KMS-11 (cell line): ENCODE measurements around the gene MYH10.

Source experiments
- H2AFZ ChIP-seq: fragments of 200-600 bp; sonication (generic); 2 replicates; pipeline ENCODE4 v1.6.1; 2016; ENCODE audit warnings: antibody characterized with exemption, mixed run types, low read depth
- H3K27ac ChIP-seq: fragments of 200-600 bp; sonication (generic); 2 replicates; pipeline ENCODE4 v1.6.1; 2016; ENCODE audit warnings: mild to moderate bottlenecking, mixed run types
- H3K27me3 ChIP-seq: fragments of 200-600 bp; sonication (generic); 2 replicates; pipeline ENCODE4 v1.6.1; 2017; ENCODE audit warnings: mild to moderate bottlenecking, low read depth, mixed run types, moderate library complexity; ENCODE audit not compliant: insufficient read depth
- H3K36me3 ChIP-seq: fragments of 200-600 bp; sonication (generic); 2 replicates; pipeline ENCODE4 v1.6.1; 2017; ENCODE audit warnings: mild to moderate bottlenecking, mixed run types; ENCODE audit not compliant: insufficient read depth
- H3K4me1 ChIP-seq: fragments of 200-600 bp; sonication (generic); 2 replicates; pipeline ENCODE4 v1.6.1; 2016; ENCODE audit warnings: mild to moderate bottlenecking, low read depth, mixed run types; ENCODE audit not compliant: poor library complexity, severe bottlenecking
- H3K4me2 ChIP-seq: fragments of 200-600 bp; sonication (generic); 2 replicates; pipeline ENCODE4 v1.7.0; 2016; ENCODE audit warnings: mild to moderate bottlenecking, mixed run types
- H3K4me3 ChIP-seq: fragments of 200-600 bp; sonication (generic); IDR thresholded peaks from 2 replicates; pipeline ENCODE4 v1.6.1; 2017; ENCODE audit warnings: low read depth, low read length, mixed read lengths; ENCODE audit not compliant: insufficient read depth
- H3K79me2 ChIP-seq: fragments of 200-600 bp; sonication (generic); 2 replicates; pipeline ENCODE4 v1.6.1; 2016; ENCODE audit warnings: low read depth, mixed run types; ENCODE audit not compliant: insufficient read depth
- H3K9ac ChIP-seq: fragments of 200-600 bp; sonication (generic); 2 replicates; pipeline ENCODE4 v1.6.1; 2016; ENCODE audit warnings: mild to moderate bottlenecking, mixed run types
- H4K20me1 ChIP-seq: fragments of 200-600 bp; sonication (generic); 2 replicates; pipeline ENCODE4 v1.6.1; 2016; ENCODE audit warnings: mild to moderate bottlenecking, mixed run types; ENCODE audit not compliant: insufficient read depth
- TF ChIP-seq, protein P1 (sequence below): fragments of 200-600 bp; sonication (generic); conservative IDR thresholded peaks from 2 replicates; pipeline ENCODE4 v1.6.1; 2017; ENCODE audit warnings: low read depth, mild to moderate bottlenecking, antibody characterized with exemption, low read length, moderate library complexity, mixed read lengths

Gene MYH10

DNA sequence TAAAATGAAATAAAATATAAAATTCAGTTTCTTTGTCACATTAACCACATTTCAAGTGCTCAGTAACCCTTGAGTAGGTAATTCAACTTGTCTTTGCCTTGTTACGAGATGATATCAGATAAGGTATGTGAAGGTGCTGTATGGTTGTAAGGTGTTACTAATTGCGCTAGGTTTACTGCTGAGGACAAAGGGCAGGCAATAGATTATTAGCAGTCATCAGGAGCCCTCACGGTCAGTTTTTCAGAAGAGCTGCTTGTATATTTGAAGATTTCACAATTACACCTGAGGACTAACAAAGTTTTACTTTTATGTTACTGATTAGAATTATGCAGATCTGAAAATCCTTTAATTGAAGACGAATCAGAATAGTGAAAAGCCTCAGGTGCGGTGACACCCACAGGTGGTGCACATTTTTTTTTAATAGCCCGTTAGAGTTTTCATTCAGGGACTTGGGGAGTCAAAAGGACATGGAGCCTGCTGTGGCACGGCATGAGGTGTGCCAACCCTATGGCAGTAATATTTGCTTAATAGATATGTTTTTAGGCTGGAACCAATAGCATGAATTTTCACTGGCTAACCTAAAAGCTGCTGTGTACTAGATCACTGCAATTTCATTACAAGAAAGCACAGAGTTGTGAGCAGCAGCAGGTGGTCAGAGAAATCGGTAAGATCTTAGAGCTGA lies 178.5 kb downstream of the MYH10 start:
- TF ChIP-seq, protein P1, sequence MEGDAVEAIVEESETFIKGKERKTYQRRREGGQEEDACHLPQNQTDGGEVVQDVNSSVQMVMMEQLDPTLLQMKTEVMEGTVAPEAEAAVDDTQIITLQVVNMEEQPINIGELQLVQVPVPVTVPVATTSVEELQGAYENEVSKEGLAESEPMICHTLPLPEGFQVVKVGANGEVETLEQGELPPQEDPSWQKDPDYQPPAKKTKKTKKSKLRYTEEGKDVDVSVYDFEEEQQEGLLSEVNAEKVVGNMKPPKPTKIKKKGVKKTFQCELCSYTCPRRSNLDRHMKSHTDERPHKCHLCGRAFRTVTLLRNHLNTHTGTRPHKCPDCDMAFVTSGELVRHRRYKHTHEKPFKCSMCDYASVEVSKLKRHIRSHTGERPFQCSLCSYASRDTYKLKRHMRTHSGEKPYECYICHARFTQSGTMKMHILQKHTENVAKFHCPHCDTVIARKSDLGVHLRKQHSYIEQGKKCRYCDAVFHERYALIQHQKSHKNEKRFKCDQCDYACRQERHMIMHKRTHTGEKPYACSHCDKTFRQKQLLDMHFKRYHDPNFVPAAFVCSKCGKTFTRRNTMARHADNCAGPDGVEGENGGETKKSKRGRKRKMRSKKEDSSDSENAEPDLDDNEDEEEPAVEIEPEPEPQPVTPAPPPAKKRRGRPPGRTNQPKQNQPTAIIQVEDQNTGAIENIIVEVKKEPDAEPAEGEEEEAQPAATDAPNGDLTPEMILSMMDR, result no peak
- H3K4me2 ChIP-seq, result no peak overlapping the region
- H3K79me2 ChIP-seq, result no peaks in the 10 kb centered on the region
- no peak overlapping the region for H3K27ac ChIP-seq
- H3K4me1 ChIP-seq, result no peaks in the 10 kb centered on the region
- no peak overlapping the region for H3K9ac ChIP-seq
- no peaks in the 10 kb centered on the region for H3K27me3 ChIP-seq
- H3K36me3 ChIP-seq, result no peaks in the 10 kb centered on the region
- H4K20me1 ChIP-seq, result no peaks in the 10 kb centered on the region
- H3K4me3 ChIP-seq, result no peak overlapping the region
- H2AFZ ChIP-seq, result no peak overlapping the region

DNA sequence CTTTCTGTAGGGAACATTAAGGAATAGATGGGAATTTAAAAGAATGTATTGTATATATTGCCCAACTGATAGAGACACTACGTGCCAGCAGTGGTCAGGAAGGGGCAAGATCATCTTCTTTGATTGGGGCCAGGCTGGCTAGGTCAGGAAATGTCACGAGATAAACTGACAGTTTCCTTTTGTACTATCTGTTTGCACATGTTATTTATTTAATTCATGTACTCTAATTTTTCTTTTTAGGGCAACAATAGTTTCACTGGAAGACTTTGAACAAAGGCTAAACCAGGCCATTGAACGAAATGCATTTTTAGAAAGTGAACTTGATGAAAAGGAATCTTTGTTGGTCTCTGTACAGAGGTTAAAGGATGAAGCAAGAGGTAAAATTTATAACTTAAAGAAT lies 182.2 kb downstream of the MYH10 start:
- TF ChIP-seq, protein P1, result no peak
- Histone ChIP-seq H3K4me3 (no peak overlapping the region), H2AFZ (no peak overlapping the region), H3K36me3 (no peaks in the 10 kb centered on the region), H4K20me1 (no peaks in the 10 kb centered on the region), H3K9ac (no peak overlapping the region), H3K79me2 (no peaks in the 10 kb centered on the region), H3K4me1 (no peaks in the 10 kb centered on the region), H3K27ac (no peak overlapping the region), H3K4me2 (no peak overlapping the region), H3K27me3 (no peaks in the 10 kb centered on the region)

DNA sequence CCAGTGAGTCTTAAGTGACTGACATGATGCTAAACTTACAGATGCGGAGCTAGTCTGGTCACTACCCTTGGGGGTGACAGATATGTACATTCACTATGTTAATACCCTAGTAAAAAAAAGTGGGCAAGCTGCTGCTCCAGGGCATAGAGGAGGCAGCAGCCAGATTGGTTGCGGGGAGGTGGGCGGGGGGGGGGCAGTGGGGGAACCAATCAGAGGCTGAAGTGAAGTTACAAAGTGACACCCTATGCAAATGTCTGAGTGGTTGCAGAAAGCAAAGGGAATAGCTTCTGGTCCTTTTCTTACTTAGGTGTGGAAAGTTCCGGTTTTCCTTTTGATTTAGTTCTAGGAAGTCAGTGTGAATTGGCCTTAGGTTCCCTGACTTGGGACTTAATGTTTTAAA lies 182.7 kb downstream of the MYH10 start:
- TF ChIP-seq, protein P1, result no peak
- Histone ChIP-seq H3K9ac (no peak overlapping the region), H4K20me1 (no peaks in the 10 kb centered on the region), H2AFZ (no peak overlapping the region), H3K36me3 (no peaks in the 10 kb centered on the region), H3K27ac (no peak overlapping the region), H3K79me2 (no peaks in the 10 kb centered on the region), H3K4me3 (no peak overlapping the region), H3K27me3 (no peaks in the 10 kb centered on the region), H3K4me1 (no peaks in the 10 kb centered on the region), H3K4me2 (no peak overlapping the region)

DNA sequence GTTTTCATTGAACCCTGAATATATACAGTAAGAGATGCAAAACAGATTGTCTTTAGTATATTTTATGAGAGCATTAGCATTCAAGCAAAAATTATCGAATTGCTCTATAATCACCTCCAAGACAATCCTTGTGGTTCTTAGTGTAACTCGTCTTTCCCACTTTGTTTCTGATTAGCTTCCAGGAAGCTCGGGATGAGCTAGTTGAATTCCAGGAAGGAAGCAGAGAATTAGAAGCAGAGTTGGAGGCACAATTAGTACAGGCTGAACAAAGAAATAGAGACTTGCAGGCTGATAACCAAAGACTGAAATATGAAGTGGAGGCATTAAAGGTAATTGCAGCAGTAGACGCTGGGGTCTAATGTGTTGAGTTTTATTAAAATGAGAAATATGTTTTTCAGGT lies 185.0 kb downstream of the MYH10 start:
- Histone ChIP-seq H3K27ac (no peak overlapping the region), H4K20me1 (no peaks in the 10 kb centered on the region), H3K4me1 (no peaks in the 10 kb centered on the region), H3K79me2 (no peaks in the 10 kb centered on the region), H3K27me3 (no peaks in the 10 kb centered on the region), H3K36me3 (no peaks in the 10 kb centered on the region), H3K4me3 (no peak overlapping the region), H3K9ac (no peak overlapping the region), H2AFZ (no peak overlapping the region), H3K4me2 (no peak overlapping the region)
- TF ChIP-seq, protein P1, result no peak
